Progenitor cell of endocrine pancreas (in vitro differentiated cells): Measurements from ENCODE around the gene NID1. TPM values are rescaled to one million over a fixed set of nuclear protein-coding genes. Genes with fewer than 3 reads are reported as not detected.

Experiments
- DNase-seq: peaks from one replicate; pipeline ENCODE4 v3.0.0; 2021; ENCODE audit warnings: low spot score; ENCODE audit not compliant: unreplicated experiment
- H3K27ac Mint-ChIP-seq: 2 replicates; pipeline ENCODE4 v1.8.0; 2021; ENCODE audit warnings: mild to moderate bottlenecking, moderate library complexity, mixed read lengths
- H3K27me3 Mint-ChIP-seq: 2 replicates; pipeline ENCODE4 v1.8.0; 2021; ENCODE audit warnings: mixed read lengths
- H3K36me3 Mint-ChIP-seq: 2 replicates; pipeline ENCODE4 v1.8.0; 2022; ENCODE audit warnings: mixed read lengths; ENCODE audit not compliant: insufficient read depth
- H3K4me1 Mint-ChIP-seq: 2 replicates; pipeline ENCODE4 v1.8.0; 2021; ENCODE audit warnings: low read depth, mixed read lengths
- H3K4me3 Mint-ChIP-seq: 2 replicates; pipeline ENCODE4 v1.8.0; 2021; ENCODE audit warnings: low read depth, mild to moderate bottlenecking, moderate library complexity, mixed read lengths
- H3K9me3 Mint-ChIP-seq: 2 replicates; pipeline ENCODE4 v1.8.0; 2021; ENCODE audit warnings: low read depth, mixed read lengths
- total RNA-seq: library from RNA; stranded (reverse); gene quantifications from 2 replicates; pipeline ENCODE4 v1.2.1, GENCODE V29; 2021
- TF ChIP-seq, protein P1 (sequence below): fragments of 200-600 bp; sonication (generic); IDR thresholded peaks from one replicate; pipeline ENCODE4 v1.5.0; 2021; ENCODE audit warnings: antibody characterized with exemption, mild to moderate bottlenecking; ENCODE audit not compliant: unreplicated experiment

NID1 gene
- total RNA-seq, 1 donor from 2014 or later = 21.0 TPM

- TF ChIP-seq, protein P1, sequence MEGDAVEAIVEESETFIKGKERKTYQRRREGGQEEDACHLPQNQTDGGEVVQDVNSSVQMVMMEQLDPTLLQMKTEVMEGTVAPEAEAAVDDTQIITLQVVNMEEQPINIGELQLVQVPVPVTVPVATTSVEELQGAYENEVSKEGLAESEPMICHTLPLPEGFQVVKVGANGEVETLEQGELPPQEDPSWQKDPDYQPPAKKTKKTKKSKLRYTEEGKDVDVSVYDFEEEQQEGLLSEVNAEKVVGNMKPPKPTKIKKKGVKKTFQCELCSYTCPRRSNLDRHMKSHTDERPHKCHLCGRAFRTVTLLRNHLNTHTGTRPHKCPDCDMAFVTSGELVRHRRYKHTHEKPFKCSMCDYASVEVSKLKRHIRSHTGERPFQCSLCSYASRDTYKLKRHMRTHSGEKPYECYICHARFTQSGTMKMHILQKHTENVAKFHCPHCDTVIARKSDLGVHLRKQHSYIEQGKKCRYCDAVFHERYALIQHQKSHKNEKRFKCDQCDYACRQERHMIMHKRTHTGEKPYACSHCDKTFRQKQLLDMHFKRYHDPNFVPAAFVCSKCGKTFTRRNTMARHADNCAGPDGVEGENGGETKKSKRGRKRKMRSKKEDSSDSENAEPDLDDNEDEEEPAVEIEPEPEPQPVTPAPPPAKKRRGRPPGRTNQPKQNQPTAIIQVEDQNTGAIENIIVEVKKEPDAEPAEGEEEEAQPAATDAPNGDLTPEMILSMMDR = no peak
- no peaks in the 10 kb centered on the region for H3K36me3 Mint-ChIP-seq
Measured at GRCh38 chr1:236090741-236091147, 25.9 kb upstream of the NID1 start.

GRCh38 chr1:236089046-236089773 is 24.3 kb upstream of the NID1 start:
- TF ChIP-seq, protein P1 = no peak
- DNase-seq = no peak
- Mint-ChIP-seq H3K27ac (no peak overlapping the region), H3K4me1 (no peaks in the 10 kb centered on the region), H3K36me3 (no peaks in the 10 kb centered on the region), H3K27me3 (peaks cover 5% of the 10 kb centered on the region), H3K9me3 (peaks cover 9% of the 10 kb centered on the region), H3K4me3 (no peak overlapping the region)

More at GRCh38 chr1:236090741-236091147, 25.9 kb upstream of the NID1 start:
- DNase-seq = no peak
- no peaks in the 10 kb centered on the region for H3K4me1 Mint-ChIP-seq
- H3K27ac Mint-ChIP-seq = no peak overlapping the region
- peaks cover 9% of the 10 kb centered on the region for H3K9me3 Mint-ChIP-seq
- peaks cover 3% of the 10 kb centered on the region for H3K27me3 Mint-ChIP-seq
- no peak overlapping the region for H3K4me3 Mint-ChIP-seq

- no peak for DNase-seq
- Mint-ChIP-seq H3K27me3 (peaks cover 9% of the 10 kb centered on the region), H3K27ac (no peak overlapping the region)
Measured at GRCh38 chr1:236086537-236086936, 21.6 kb upstream of the NID1 start.

GRCh38 chr1:236085545-236086159 is 20.8 kb upstream of the NID1 start:
- no peak overlapping the region for H3K27ac Mint-ChIP-seq
- TF ChIP-seq, protein P1 = no peak
- DNase-seq = no peak
- peaks cover 12% of the 10 kb centered on the region for H3K27me3 Mint-ChIP-seq
- no peak overlapping the region for H3K4me3 Mint-ChIP-seq
- peaks cover 7% of the 10 kb centered on the region for H3K4me1 Mint-ChIP-seq
- H3K9me3 Mint-ChIP-seq = peaks cover 5% of the 10 kb centered on the region
- H3K36me3 Mint-ChIP-seq = no peaks in the 10 kb centered on the region

More at GRCh38 chr1:236086537-236086936, 21.6 kb upstream of the NID1 start:
- Mint-ChIP-seq H3K36me3 (no peaks in the 10 kb centered on the region), H3K4me3 (no peak overlapping the region), H3K4me1 (peaks cover 7% of the 10 kb centered on the region), H3K9me3 (peaks cover 5% of the 10 kb centered on the region)
- TF ChIP-seq, protein P1 = no peak

DNA sequence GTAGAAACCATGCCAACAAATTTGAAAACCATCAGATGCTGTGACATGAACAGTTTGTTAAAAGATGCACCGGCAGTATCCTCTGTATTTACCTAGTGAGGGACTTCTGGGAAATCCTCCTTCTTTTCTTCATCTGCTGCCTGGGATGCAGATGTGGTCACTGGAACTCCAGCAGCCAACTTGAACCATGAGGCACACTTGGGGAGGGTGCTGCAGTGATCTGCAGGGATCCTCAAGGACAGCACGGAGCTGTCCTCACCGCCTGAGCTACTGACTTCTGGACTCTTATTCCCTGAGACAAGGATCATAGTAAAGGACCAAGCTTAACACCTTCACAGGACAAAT is 19.5 kb upstream of the NID1 start:
- Mint-ChIP-seq H3K4me1 (peaks cover 7% of the 10 kb centered on the region), H3K27me3 (peaks cover 15% of the 10 kb centered on the region), H3K4me3 (no peak overlapping the region), H3K27ac (no peak overlapping the region), H3K36me3 (no peaks in the 10 kb centered on the region), H3K9me3 (peaks cover 5% of the 10 kb centered on the region)
- TF ChIP-seq, protein P1 = no peak
- DNase-seq = no peak
